MG63 (cell line): ENCODE measurements around the gene EIF3D. TPM values are rescaled to one million over a fixed set of nuclear protein-coding genes. Genes with fewer than 3 reads are reported as not detected.
"Not testable (repeated sequence)": the region's sequence is repeated elsewhere in the genome, so short reads cannot be mapped to it uniquely, and the experiment has no call there.

Experiments
- DNase-seq: peaks from one replicate; pipeline ENCODE4 v3.0.0-alpha.2; 2020
- H3K27me3 ChIP-seq: fragments of 250-450 bp; sonication (Bioruptor Pico); 2 replicates; pipeline ENCODE4 v1.5.1; 2020; ENCODE audit warnings: mild to moderate bottlenecking, moderate library complexity
- H3K36me3 ChIP-seq: fragments of 250-450 bp; sonication (Bioruptor Pico); 2 replicates; pipeline ENCODE4 v1.5.1; 2020; ENCODE audit warnings: mild to moderate bottlenecking, moderate library complexity
- H3K4me3 ChIP-seq: fragments of 250-450 bp; sonication (Bioruptor Pico); 2 replicates; pipeline ENCODE4 v1.5.1; 2020; ENCODE audit warnings: mild to moderate bottlenecking, moderate library complexity
- H3K9me3 ChIP-seq: fragments of 250-450 bp; sonication (Bioruptor Pico); 2 replicates; pipeline ENCODE4 v1.5.1; 2020; ENCODE audit warnings: mild to moderate bottlenecking, moderate library complexity
- total RNA-seq: library from RNA; depleted of rRNA; stranded (reverse); fragments of >200 nt; shearing (Covaris generic); gene quantifications from 2 replicates; pipeline ENCODE4 v1.2.3, GENCODE V29; 2014; ENCODE audit warnings: low replicate concordance

The EIF3D gene
- total RNA-seq, 1 experiment from 2014 or later = 575 TPM

DNA sequence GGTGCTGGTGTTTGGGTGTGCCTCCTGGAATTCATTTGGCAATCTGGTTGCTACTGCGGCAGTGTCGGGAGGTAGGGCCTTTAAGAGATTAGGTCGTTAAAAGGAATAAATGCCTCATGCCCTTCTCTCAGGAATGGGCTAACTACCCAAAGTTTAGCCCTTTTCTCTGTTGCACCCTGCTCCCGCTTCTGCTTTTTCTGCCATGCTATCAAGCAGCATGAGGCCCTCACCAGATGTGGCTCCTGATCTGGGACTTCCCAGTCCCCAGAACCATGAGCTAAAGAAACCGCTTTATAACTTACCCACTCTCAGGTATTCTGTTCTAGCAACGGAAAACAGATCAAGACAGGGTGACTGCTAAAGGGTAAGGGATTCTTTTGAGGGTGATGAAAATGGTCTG, 6.3 kb downstream of the EIF3D start:
- Histone ChIP-seq H3K9me3 (no peaks in the 10 kb centered on the region), H3K27me3 (no peaks in the 10 kb centered on the region), H3K4me3 (no peak overlapping the region), H3K36me3 (peaks cover 98% of the 10 kb centered on the region)
- DNase-seq = no peak

DNA sequence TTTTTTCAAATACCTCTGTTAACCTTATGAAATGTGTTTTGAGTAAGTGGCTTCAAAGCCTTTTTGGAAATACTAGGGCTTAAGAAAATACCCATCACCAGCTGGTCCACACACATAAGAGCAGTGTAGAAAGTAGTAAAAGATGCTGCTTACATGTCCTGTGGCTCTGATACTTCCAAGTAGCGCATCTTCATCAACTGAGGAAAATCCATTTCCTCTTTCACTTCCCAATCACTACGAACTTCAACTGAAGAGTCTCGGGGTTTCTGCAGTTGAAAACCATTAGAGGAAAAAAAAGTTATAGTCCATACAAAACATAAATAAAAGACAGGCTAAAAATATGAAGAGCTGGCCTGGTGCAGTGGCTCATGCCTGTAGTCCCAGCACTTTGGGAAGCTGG, 8.5 kb downstream of the EIF3D start:
- H3K27me3 ChIP-seq = no peaks in the 10 kb centered on the region
- DNase-seq = no peak
- H3K36me3 ChIP-seq = peaks cover 95% of the 10 kb centered on the region
- H3K4me3 ChIP-seq = no peak overlapping the region
- no peaks in the 10 kb centered on the region for H3K9me3 ChIP-seq

DNA sequence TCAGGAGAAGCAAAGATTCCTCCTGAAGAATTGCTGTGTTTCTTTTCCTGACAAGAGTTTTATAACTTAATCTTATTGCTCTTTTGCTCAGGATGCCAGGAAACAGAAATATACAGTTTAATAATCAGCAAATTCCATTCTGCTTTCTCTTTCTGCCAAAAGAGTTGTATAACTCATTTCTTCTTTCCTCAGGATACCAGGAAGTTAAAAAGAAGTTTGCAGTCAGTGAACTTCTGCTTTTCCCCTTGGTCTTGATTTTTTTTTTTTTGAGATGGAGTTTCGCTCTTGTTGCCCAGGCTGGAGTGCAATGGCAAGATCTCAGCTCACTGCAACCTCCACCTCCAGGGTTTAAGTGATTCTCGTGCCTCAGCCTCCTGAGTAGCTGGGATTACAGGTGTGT, 9.1 kb downstream of the EIF3D start:
- H3K36me3 ChIP-seq = peaks cover 95% of the 10 kb centered on the region
- H3K9me3 ChIP-seq, H3K4me3 ChIP-seq, DNase-seq, H3K27me3 ChIP-seq: not testable (repeated sequence)

DNA sequence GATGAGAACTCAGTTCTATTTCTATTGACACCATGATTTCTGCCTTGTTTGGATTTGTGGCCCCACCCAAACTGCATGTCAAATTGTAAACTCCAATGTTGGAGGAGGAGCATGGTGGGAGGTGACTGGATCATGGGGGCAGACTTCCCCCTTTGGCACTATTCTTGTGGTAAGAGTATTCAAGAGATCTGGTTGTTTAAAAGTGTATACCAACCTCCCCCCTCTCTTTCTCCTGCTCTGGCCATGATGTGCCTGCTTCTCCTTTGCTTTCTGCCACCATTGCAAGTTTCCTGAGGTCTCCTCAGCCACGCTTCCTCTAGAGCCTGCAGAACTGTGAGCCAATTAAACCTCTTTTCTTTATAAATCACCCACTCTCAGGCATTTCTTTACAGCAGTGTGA, 14.2 kb downstream of the EIF3D start:
- H3K9me3 ChIP-seq = no peaks in the 10 kb centered on the region

DNA sequence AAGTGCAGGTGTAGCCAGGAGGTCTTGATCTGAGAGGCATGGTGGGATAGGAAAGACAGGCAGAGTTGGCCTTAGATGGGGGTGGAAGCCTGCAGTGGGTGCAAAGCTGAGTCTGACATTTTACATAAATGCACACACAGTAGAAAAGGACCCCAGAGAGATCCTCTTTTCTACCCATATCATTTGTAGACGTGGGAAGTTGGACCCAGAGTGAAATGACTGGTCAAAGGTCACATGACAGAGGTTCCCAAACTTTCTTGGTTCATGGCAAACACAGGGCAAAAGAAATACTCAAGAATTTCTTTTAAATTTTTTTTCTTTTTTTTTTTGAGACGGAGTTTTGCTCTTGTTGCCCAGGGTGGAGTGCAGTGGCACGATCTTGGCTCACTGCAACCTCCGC, 16.0 kb downstream of the EIF3D start:
- H3K9me3 ChIP-seq = no peaks in the 10 kb centered on the region
- H3K4me3 ChIP-seq = no peak overlapping the region
- peaks cover 77% of the 10 kb centered on the region for H3K36me3 ChIP-seq
- no peaks in the 10 kb centered on the region for H3K27me3 ChIP-seq
- DNase-seq = no peak

More for the DNA sequence above, 14.2 kb downstream of the EIF3D start:
- H3K4me3 ChIP-seq = no peak overlapping the region
- no peaks in the 10 kb centered on the region for H3K27me3 ChIP-seq
- H3K36me3 ChIP-seq = peaks cover 94% of the 10 kb centered on the region
- DNase-seq = no peak

DNA sequence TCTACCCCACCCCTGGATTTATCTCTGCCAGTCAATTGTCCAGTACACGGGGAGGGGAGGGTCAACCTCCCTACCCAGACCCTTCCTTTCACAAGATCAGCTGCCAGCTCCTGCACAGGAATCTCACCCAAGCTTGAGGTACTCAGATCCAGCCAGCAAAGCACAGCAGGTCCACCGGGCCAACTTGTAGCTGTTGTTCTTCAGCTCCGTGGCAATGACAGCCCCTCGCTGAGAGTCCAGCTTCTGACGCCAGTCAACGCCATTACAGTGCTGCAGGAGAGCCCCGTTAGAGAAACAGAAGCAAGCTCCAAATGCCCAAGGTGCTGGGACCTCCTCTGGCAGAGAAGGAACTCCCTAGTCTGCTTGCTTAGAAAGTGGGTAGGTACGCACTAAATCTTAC, 16.6 kb downstream of the EIF3D start:
- Histone ChIP-seq H3K36me3 (peaks cover 70% of the 10 kb centered on the region), H3K27me3 (no peaks in the 10 kb centered on the region), H3K4me3 (no peak overlapping the region), H3K9me3 (no peaks in the 10 kb centered on the region)
- DNase-seq = no peak

DNA sequence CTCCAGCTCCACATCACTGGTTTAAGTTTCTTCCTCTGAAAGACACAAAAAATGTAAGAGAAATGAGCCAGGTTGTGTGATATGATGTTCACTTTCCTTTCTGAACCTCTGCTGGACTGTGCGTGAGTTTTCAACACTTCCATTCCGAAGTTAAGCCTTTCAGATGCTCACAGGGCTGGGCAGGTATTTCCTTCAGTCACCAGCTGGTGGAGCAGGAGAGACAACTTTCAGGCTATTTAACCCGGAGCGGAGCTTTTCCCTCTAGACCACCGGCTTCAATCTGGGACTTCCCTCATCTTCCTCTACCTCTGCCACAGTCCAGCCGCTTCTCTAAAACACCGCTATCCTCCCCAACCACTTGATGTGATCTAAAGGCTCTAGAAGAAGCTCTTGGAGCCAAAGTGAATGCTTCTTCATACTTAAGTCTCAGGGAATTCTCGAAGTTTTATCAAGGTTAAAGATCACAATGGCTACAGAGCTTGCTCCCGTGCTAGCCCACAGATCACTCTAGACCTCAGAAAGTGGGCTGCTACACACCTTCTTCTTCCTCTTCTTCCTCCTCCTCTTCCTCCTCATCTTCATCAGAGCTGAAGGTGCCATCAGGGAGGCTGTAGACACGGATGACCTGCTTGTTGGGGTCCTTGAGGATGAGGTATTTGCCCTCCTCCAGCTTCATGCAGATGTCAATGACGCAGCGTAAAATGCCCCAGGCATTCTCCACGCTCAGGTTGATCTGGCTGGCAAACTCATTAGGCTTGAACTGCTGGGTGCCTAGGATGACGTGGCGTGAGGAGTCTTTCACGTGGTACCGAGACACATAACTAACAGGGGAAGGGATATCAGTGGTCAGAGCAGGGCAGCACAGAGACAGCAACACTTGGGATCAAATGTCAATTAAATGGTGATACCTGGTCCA, 17.7 kb downstream of the EIF3D start:
- Histone ChIP-seq H3K36me3 (peaks cover 59% of the 10 kb centered on the region), H3K9me3 (no peaks in the 10 kb centered on the region), H3K4me3 (no peak overlapping the region), H3K27me3 (no peaks in the 10 kb centered on the region)
- peak; percentile 14 for DNase-seq

DNA sequence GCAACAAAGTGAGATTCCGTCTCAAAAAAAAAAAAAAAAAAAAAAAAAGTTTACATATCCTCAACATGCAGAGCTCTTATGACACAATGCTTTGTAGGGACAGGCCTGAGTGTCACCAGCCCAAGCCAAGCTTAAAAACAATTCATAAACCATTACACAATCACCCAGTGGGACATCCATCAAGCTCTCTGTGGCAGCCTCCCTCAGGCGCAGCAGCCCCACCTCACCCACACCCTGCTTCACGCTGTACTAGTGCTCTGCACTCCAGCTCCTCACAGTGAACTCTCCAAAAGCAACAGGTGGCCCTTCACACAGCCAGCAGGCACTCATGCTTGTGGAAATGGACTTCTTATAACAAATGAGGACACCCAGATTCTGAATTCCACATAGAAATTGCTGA, 18.6 kb downstream of the EIF3D start:
- Histone ChIP-seq H3K36me3 (peaks cover 53% of the 10 kb centered on the region), H3K9me3 (no peaks in the 10 kb centered on the region), H3K27me3 (no peaks in the 10 kb centered on the region), H3K4me3 (no peak overlapping the region)
- no peak for DNase-seq

DNA sequence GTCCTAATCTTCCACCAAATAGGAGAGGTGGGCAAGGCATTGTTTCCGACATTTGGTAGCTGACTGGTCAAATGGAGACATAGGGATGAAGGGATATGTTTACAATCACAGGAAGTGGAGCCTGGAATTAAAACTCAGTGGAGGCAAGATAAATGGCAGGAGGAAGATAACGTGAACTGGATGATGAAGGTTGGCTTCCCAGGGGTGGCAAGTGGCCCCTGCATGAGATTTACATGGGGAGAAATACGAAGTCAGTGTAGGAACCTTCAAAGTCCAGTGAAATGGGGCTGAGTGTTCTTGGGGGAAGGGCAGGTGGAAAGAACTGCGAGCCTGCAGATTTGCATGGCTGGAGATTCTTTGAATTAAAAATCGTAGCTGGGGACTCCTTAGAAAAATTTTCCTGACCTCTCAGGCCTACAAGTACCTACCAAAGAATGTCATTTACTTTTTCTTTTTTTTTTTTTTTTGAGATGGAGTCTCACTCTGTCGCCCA, 21.4 kb downstream of the EIF3D start:
- H3K9me3 ChIP-seq = no peaks in the 10 kb centered on the region
- H3K36me3 ChIP-seq = peaks cover 35% of the 10 kb centered on the region
- peak overlapping the region; percentile 69 for H3K4me3 ChIP-seq
- no peak for DNase-seq
- no peaks in the 10 kb centered on the region for H3K27me3 ChIP-seq

DNA sequence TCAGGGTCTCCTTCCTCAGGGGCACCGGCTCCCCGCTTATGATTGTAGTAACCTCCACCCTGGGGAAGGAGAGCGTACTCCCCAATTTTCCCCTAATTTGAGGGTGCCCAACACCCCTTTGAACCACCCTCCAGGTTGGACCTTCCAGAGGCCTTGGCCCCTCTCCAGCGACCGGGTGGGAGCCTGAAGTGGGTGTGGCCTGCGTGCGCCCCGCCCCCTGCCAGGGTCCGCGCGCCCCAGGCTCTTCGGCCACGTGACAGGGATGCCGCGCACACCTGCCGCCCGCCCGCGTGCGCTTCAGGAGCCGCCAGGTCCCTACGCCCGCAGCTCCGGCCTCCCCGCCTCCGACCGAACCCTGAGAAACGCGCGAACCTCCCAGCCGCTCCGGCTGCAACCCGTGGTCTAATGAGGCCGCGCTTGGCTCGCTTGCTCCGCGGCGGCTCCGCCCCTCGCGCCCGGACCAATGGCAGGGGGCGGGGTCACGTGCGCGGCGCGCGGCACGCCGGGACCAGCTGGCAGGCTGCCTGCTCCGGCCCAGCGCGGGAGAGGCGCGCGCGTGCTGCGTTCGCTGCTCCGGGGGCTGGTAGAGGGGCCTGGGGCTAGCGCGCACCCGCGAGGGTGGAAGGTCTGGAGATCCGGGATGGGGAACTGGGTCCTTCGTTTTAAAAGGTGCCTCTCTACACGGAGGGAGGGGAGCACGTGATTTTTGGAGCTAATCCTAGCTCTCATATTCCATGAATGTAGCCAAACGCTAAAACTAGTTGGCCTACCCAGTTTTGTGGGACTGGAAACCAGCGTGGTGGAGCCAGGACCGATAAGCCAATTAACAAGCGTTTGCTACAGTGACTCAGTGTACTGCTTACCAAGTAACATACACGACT, 22.1 kb downstream of the EIF3D start, which contains the start of gene FOXRED2:
Gene FOXRED2 (minus strand): TSS at position 404 of the 881 bp plus-strand sequence. CDS start 618 bp downstream, outside the sequence.
- no peaks in the 10 kb centered on the region for H3K27me3 ChIP-seq
- no peaks in the 10 kb centered on the region for H3K9me3 ChIP-seq
- peak within 1 kb of the TSS; percentile 69 for H3K4me3 ChIP-seq
- DNase-seq = peak; percentile 85
- H3K36me3 ChIP-seq = peaks cover 28% of the 10 kb centered on the region

DNA sequence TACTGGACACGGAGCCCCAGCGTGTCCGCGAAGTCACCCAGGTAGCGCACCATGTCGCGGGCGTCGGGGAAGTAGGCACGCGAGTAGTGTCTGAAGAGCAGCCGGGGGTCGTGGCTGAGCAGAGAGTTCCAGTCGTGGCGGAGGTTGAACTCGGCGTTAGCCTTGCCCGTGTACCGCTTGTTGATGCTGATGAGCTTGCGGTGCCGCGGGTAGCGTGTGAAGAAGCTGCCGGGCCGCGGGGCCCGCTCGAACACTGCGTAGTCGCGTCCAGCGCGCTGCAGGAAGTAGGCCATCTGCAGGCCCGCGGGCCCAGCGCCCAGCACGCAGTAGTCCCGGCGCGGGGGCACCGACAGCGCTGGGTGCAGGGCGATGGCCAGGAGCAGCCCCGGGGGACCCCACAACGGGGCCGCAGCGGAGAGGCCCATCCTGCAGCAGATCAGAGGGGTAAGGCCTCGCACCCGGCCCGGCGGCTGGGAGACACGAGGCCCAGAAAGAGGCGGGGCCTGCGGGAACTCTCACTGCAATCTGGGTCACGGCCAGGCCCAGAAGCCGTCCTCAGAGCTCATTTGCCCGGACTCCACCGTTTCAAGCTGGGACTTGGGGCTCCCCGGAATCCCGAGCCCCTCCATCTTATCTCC, 22.8 kb downstream of the EIF3D start:
- DNase-seq = no peak
- peaks cover 23% of the 10 kb centered on the region for H3K36me3 ChIP-seq
- peak overlapping the region; percentile 69 for H3K4me3 ChIP-seq
- no peaks in the 10 kb centered on the region for H3K9me3 ChIP-seq
- H3K27me3 ChIP-seq = no peaks in the 10 kb centered on the region

DNA sequence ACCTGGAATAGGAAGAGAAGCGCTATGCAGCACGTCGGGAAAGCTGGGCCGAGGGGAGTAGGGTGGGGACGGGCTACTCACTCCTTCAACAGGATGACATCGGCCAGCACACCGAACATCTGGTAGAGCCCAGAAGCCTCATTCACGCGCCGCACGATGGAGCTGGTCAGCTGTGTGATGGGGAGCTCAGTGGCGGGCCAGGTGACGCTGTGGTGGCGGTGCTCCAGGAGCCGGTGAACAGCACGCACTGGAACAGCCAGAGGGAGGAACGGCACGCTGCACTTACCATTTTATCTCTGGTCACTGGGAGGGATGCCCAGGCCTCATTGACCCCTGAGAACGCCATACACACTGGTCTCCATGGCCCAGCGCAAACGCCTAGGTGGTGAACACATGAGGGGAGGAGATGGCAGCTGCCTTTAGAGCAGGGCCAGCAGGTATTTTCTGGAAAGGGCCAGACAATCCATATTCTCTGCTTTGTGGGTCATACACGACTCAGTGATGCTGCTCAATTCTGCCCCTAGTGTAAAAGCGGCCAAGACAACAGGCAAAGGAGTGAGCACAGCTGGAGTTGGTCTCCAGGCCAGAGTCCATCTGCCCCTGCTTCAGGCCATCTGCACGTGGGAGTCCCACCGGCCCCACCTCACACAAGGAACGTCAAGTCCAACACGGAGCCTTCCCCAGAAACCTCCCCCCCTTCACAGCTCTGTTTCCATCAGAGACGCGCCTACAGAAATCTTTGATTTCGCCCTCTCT, 30.9 kb downstream of the EIF3D start:
- H3K9me3 ChIP-seq = no peaks in the 10 kb centered on the region
- H3K27me3 ChIP-seq = no peaks in the 10 kb centered on the region
- peaks cover 36% of the 10 kb centered on the region for H3K36me3 ChIP-seq
- DNase-seq = no peak
- no peak overlapping the region for H3K4me3 ChIP-seq

DNA sequence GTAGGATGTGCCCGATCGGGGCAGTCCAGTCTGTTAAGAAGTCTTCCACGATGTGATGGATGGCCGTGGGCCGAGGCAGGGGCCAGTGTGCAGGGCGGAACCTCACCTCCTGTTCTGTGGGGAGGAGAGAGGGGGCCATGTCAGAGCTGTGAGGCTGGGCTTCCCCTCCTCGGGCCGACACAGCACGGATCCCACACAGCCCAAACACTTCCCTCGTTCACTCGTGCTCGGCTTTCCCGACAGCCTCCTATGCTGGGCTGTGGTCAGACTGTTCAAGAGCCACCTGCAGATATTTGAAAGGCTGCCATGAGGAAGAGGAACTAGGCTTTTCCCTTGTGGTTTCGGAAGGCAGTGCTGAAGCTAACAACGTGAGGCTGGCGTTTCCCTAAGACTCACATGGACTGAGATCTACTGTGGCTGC, 35.3 kb downstream of the EIF3D start:
- H3K36me3 ChIP-seq = peaks cover 47% of the 10 kb centered on the region
- no peaks in the 10 kb centered on the region for H3K9me3 ChIP-seq
- H3K27me3 ChIP-seq = no peaks in the 10 kb centered on the region
- DNase-seq = no peak
- H3K4me3 ChIP-seq = no peak overlapping the region

DNA sequence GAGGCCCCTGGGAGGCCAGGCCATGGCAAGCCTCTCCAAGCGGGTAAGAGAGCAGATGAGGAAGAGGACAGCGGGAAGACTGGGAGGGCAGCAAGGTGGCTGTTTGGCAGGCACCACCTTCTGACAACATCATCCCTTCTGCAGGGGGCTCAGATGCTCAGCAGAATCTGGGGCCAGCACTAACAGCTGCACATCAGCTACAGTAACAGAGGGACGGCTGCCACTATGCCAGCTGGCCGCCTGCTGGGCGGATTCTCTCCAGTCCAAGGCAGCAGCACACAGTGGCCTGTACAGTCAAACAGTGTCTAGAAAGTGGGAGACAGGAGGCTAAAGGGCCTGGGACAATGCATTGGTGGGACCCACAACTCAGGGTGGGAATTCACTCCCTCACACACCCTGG, 36.9 kb downstream of the EIF3D start:
- no peaks in the 10 kb centered on the region; the same call in 1 of the 2 replicates for H3K9me3 ChIP-seq
- no peak overlapping the region for H3K4me3 ChIP-seq
- no peaks in the 10 kb centered on the region for H3K27me3 ChIP-seq
- H3K36me3 ChIP-seq = peaks cover 42% of the 10 kb centered on the region
- DNase-seq = no peak

DNA sequence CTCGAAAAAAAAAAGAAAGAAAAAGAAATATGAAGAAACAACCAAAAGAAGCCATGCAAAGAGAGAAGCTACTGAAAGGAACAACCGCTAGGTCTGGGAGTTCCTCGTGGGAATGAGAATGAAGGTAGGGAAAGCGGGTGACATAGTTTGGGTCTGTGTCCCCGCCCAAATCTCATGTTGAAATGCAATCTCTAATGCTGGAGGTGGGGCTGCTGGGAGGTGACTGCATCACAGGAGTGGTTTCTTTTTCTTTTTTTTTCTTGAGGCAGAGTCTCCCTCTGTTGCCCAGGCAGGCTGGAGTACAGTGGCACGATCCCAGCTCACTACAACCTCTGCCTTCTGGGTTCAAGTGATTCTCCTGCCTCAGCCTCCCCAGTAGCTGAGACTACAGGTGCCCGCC, 37.8 kb downstream of the EIF3D start:
- H3K36me3 ChIP-seq = peaks cover 45% of the 10 kb centered on the region
- no peaks in the 10 kb centered on the region for H3K27me3 ChIP-seq
- no peak overlapping the region for H3K4me3 ChIP-seq
- no peak for DNase-seq
- H3K9me3 ChIP-seq = no peaks in the 10 kb centered on the region; the same call in 1 of the 2 replicates
